LNCaP clone FGC (cell line): Measurements from ENCODE around the gene EVX1.

ENCODE experiments used
- DNase-seq: peaks from one replicate; pipeline ENCODE4 v3.0.0-alpha.2; 2011; ENCODE audit warnings: low read depth
- H3K4me3 ChIP-seq: 2 replicates; pipeline ENCODE4 v1.5.1; 2011; ENCODE audit warnings: mild to moderate bottlenecking, low read depth, low read length, control low read depth
- CTCF ChIP-seq: IDR thresholded peaks from 2 replicates; pipeline ENCODE4 v1.5.1; 2012; ENCODE audit warnings: mild to moderate bottlenecking; ENCODE audit not compliant: control insufficient read depth, insufficient read depth; ENCODE audit errors: extremely low read depth

EVX1 gene

GRCh38 chr7:27247452-27248426 lies 5.1 kb downstream of the EVX1 start:
- TF ChIP-seq CTCF: no peak

DNA sequence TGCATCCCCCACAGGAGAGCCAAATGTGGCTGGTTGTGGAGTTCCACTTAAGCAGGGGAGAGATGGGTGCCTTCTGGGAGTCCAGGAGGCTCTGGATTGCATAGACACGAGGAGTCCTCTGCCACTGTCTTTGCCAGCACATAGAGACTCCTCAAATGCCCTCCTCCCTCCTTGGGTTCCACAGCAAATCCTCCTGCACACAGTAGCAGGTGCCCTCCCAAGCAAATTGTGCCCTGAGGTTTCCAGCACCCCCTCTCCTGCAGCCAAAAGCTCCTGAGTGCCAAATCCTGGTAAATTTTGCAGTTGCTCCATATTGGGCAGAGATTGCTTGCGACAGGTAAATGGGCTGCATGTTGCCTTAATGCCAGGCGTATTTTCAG lies 5.8 kb downstream of the EVX1 start:
- no peak for TF ChIP-seq CTCF
- no peak for DNase-seq
- H3K4me3 ChIP-seq: no peak overlapping the region

More at GRCh38 chr7:27247452-27248426, 5.1 kb downstream of the EVX1 start:
- no peak for DNase-seq
- no peak overlapping the region for H3K4me3 ChIP-seq

DNA sequence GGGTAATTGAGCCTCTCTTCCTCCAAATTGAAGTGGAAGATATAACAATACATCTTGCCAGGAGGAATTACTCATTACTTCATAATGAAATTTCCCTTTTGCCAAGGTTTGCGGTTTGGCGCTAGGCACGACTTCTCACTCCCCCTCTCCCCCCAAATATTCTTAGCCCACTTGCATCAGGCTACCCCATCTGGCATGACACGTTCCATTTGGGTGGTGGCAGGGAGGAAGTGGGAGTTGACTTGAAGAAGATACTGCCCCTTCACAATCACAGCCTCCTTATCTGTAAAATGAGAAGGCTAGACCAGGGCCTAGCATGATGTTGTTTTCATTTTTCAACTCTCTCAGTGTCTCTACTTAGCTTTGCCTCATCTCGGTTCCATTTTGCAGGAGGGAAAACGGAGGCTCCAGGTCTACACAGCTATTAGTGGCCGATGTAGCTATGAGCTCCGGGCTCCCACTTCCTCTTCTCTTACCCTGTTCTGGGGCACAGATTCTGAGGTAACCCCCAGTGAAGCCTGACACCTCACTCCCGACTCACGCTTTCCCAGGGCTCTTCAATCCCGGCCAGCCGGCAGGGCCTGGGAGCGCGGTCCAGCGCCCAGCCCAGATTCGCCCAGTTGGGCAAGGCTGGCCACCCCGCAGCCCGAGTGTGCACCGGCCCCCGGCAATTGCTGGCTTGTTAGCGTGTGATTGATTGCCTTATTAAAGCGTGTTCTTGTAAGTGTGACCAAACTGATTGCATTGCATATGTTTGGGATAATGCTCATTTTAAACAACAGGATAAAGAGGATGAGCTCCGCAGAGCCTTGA lies 6.5 kb downstream of the EVX1 start:
- no peak for TF ChIP-seq CTCF
- no peak for DNase-seq
- no peak overlapping the region for H3K4me3 ChIP-seq

- no peak overlapping the region for H3K4me3 ChIP-seq
- DNase-seq: no peak
- TF ChIP-seq CTCF: no peak
These were observed 7.3 kb downstream of the EVX1 start for GRCh38 chr7:27249724-27250556.

- no peak overlapping the region for H3K4me3 ChIP-seq
- no peak for DNase-seq
- no peak for TF ChIP-seq CTCF
These were observed 8.0 kb downstream of the EVX1 start for GRCh38 chr7:27250557-27251070.

DNA sequence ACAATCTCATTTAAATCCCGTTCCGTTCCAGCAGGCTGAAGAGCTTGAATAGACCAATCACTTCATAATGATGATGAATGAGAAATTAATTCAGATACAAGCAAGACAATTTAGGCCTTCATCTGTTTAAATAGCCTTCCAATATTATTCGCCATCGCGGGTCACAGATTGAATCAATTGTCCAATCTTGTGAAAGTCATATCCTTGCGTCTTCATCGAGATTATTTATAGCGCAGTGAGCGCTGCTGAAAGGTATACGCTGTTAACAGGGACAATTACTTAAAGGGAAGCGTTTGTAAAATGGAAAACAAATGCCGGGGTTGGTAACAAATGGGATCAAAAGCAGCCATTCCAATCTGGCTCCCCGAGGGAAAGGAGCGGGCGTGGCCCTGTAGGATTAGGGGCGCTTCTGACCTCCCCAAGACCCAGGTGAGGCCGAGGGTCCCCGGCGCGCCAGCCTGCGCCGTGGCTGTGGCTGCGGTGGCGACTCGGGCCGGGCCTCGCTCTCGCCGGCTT lies 8.6 kb downstream of the EVX1 start:
- no peak overlapping the region for H3K4me3 ChIP-seq
- TF ChIP-seq CTCF: no peak
- DNase-seq: no peak
